ENCODE results near the gene ANO9.

GRCh38 chr11:455566-456147, 13.8 kb upstream of the ANO9 start:
- TF ChIP-seq POLR2A (IDR thresholded peaks at IDR 0.05): no peak
- no peak for TF ChIP-seq CTCF (IDR thresholded peaks at IDR 0.05)

Measured in heart left ventricle (tissue), 13 donors.